K562 (cell line): Measurements from ENCODE around the gene RSRC1.

Source experiments
- ATF6 ChIP-seq: sonication (generic); formaldehyde crosslinking; IDR thresholded peaks from 2 replicates; pipeline ENCODE4 v1.4.0; 2020; ENCODE audit warnings: mild to moderate bottlenecking, missing genetic modification reagents
- CAMTA2 ChIP-seq: fragments of 250-450 bp; sonication (Bioruptor Pico); conservative IDR thresholded peaks from 2 replicates; pipeline ENCODE4 v1.5.1; 2022
- CHD2 ChIP-seq: IDR thresholded peaks from 2 replicates; pipeline ENCODE4 v1.6.1; 2011; ENCODE audit warnings: low read depth, low read length
- CREM ChIP-seq: IDR thresholded peaks from 2 replicates; pipeline ENCODE4 v1.6.1; 2014; ENCODE audit warnings: antibody characterized with exemption, low read depth
- EHMT2 ChIP-seq: fragments of 450-650 bp; IDR thresholded peaks from 2 replicates; pipeline ENCODE4 v1.6.1; 2018; ENCODE audit warnings: antibody characterized with exemption
- MAX ChIP-seq: sonication (generic); formaldehyde crosslinking; IDR thresholded peaks from 2 replicates; pipeline ENCODE4 v1.9.0; 2022; ENCODE audit warnings: mild to moderate bottlenecking, missing genetic modification reagents
- MEIS2 ChIP-seq: fragments of 450-650 bp; IDR thresholded peaks from 2 replicates; pipeline ENCODE4 v1.6.1; 2014; ENCODE audit warnings: mild to moderate bottlenecking; ENCODE audit not compliant: partially characterized antibody
- POLR3A ChIP-seq: IDR thresholded peaks from 2 replicates; pipeline ENCODE4 v1.6.1; 2011; ENCODE audit warnings: borderline replicate concordance, mild to moderate bottlenecking, moderate library complexity; ENCODE audit not compliant: insufficient read length, insufficient read depth; ENCODE audit errors: extremely low read depth
- PTRF ChIP-seq: fragments of 450-650 bp; IDR thresholded peaks from 2 replicates; pipeline ENCODE4 v1.6.1; 2016; ENCODE audit warnings: mild to moderate bottlenecking, missing genetic modification characterization, missing compliant biosample characterization
- TGIF2 ChIP-seq: sonication (generic); formaldehyde crosslinking; IDR thresholded peaks from 2 replicates; pipeline ENCODE4 v1.8.1; 2022; ENCODE audit warnings: mild to moderate bottlenecking, missing genetic modification reagents, moderate library complexity
- TF ChIP-seq, protein P1 (sequence below), 3 experiments: IDR thresholded peaks in 2 of 3; conservative IDR thresholded peaks in 1 of 3; 2 replicates each; pipeline ENCODE4 v1.5.1; 2011 to 2012; ENCODE audit warnings: low read length in 3 of 3, mild to moderate bottlenecking in 3 of 3, control low read depth in 2 of 3, improper control_type of control experiment in 1 of 3, inconsistent platforms in 1 of 3, low read depth in 1 of 3, mixed read lengths in 1 of 3, moderate library complexity in 1 of 3; ENCODE audit not compliant: insufficient read depth in 2 of 3
- TF ChIP-seq, protein P2 (sequence below): fragments of 250-450 bp; sonication (Bioruptor Pico); IDR thresholded peaks from 2 replicates; pipeline ENCODE4 v1.5.0; 2021; ENCODE audit warnings: mild to moderate bottlenecking, borderline replicate concordance

- TF ChIP-seq PTRF (tag), result no peak
- TF ChIP-seq, protein P1, sequence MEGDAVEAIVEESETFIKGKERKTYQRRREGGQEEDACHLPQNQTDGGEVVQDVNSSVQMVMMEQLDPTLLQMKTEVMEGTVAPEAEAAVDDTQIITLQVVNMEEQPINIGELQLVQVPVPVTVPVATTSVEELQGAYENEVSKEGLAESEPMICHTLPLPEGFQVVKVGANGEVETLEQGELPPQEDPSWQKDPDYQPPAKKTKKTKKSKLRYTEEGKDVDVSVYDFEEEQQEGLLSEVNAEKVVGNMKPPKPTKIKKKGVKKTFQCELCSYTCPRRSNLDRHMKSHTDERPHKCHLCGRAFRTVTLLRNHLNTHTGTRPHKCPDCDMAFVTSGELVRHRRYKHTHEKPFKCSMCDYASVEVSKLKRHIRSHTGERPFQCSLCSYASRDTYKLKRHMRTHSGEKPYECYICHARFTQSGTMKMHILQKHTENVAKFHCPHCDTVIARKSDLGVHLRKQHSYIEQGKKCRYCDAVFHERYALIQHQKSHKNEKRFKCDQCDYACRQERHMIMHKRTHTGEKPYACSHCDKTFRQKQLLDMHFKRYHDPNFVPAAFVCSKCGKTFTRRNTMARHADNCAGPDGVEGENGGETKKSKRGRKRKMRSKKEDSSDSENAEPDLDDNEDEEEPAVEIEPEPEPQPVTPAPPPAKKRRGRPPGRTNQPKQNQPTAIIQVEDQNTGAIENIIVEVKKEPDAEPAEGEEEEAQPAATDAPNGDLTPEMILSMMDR (IDR thresholded peaks at IDR 0.05 in 2 of 3, conservative IDR thresholded peaks at IDR 0.05 in 1 of 3; ENCODE audit: insufficient read depth in 2 of 3, low read depth in 1 of 3, low read length in 3 of 3), result no peak
- TF ChIP-seq TGIF2 (CRISPR knock-in tag), result no peak
- TF ChIP-seq MAX (CRISPR knock-in tag), result no peak
- TF ChIP-seq, protein P2, sequence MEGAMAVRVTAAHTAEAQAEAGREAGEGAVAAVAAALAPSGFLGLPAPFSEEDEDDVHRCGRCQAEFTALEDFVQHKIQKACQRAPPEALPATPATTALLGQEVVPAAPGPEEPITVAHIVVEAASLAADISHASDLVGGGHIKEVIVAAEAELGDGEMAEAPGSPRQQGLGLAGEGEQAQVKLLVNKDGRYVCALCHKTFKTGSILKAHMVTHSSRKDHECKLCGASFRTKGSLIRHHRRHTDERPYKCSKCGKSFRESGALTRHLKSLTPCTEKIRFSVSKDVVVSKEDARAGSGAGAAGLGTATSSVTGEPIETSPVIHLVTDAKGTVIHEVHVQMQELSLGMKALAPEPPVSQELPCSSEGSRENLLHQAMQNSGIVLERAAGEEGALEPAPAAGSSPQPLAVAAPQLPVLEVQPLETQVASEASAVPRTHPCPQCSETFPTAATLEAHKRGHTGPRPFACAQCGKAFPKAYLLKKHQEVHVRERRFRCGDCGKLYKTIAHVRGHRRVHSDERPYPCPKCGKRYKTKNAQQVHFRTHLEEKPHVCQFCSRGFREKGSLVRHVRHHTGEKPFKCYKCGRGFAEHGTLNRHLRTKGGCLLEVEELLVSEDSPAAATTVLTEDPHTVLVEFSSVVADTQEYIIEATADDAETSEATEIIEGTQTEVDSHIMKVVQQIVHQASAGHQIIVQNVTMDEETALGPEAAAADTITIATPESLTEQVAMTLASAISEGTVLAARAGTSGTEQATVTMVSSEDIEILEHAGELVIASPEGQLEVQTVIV, result no peak
- no peak for TF ChIP-seq CREM
- TF ChIP-seq EHMT2, result no peak
- TF ChIP-seq CAMTA2, result no peak
- no peak for TF ChIP-seq POLR3A
- TF ChIP-seq MEIS2, result no peak
- no peak for TF ChIP-seq CHD2
- no peak for TF ChIP-seq ATF6 (CRISPR knock-in tag)
These were observed 442.2 kb downstream of the RSRC1 start for GRCh38 chr3:158552124-158552523.
